ENCODE measurements around the gene PYROXD2. TPM values are rescaled to one million over a fixed set of nuclear protein-coding genes. Genes with fewer than 3 reads are reported as not detected.

Gene PYROXD2
- total RNA-seq, 4 donors from 2014 or later, result 4.2 to 18.5 (median 7.4) TPM

DNA sequence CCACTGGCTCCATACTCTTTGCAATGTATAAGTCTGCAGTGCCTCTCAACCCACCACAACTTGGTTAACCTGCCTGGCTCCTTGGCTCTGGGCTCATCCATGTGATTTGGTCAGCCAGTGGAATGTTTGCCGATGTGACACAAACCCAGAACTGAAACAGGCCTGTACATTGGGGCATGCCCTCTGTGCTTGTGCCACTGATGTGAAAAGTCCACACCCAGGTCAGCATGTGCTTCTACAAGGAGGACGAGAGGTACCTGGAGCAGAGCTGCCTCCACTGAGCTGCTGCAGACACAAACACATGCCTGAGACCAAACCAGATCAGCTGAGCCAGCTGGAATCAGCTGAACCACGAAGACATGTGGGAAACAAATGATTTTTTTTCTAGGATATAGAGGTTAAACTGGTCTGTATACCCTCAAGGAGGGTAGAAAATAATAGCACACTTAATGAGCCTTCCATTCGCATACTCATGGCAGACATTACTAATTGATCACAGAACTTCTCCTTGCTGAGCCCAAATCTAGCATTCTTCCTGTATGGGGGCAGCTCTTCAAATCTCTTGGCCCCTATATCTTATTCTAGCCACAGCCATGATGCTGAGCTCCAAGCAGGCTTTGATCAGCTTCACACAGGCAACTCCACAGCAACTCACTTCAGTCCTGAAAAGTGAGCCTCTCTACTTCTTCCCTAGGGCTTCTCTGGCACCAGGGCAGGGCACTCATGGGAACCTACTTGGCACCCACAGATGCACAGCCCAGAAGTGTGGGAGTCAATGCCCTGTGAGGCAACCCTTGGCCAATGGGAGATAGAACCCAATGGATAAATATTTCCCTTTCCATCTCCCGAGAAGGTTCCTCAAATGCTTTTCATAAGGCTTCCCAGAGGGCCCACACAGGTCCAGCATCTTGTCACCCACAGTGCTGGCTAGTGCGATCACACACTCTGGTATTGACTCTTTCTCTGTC is 18.6 kb downstream of the PYROXD2 start:
- peaks cover 0 to 83% of the 10 kb centered on the region in 2 donors for H3K36me3 ChIP-seq
- WGBS, 2 donors (ENCODE audit: low coverage in 1 of 2), result 89 to 94% methylated on average over 2 to 6 of the region's 6 CpGs
- no peak overlapping the region for H3K27ac ChIP-seq
- TF ChIP-seq, protein P1, sequence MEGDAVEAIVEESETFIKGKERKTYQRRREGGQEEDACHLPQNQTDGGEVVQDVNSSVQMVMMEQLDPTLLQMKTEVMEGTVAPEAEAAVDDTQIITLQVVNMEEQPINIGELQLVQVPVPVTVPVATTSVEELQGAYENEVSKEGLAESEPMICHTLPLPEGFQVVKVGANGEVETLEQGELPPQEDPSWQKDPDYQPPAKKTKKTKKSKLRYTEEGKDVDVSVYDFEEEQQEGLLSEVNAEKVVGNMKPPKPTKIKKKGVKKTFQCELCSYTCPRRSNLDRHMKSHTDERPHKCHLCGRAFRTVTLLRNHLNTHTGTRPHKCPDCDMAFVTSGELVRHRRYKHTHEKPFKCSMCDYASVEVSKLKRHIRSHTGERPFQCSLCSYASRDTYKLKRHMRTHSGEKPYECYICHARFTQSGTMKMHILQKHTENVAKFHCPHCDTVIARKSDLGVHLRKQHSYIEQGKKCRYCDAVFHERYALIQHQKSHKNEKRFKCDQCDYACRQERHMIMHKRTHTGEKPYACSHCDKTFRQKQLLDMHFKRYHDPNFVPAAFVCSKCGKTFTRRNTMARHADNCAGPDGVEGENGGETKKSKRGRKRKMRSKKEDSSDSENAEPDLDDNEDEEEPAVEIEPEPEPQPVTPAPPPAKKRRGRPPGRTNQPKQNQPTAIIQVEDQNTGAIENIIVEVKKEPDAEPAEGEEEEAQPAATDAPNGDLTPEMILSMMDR (IDR thresholded peaks at IDR 0.05), result no peak
- no peak for TF ChIP-seq EP300 (IDR thresholded peaks at IDR 0.05)
- no peak for TF ChIP-seq POLR2A (IDR thresholded peaks at IDR 0.05)
- no peak for TF ChIP-seq POLR2AphosphoS5 (IDR thresholded peaks at IDR 0.05)
- ATAC-seq, result no peak
- no peaks in the 10 kb centered on the region for H3K9me3 ChIP-seq
- H3K27me3 ChIP-seq, result no peaks in the 10 kb centered on the region
- H3K4me3 ChIP-seq, result no peak overlapping the region
- peaks cover 0 to 15% (median 0%) of the 10 kb centered on the region in 3 donors for H3K4me1 ChIP-seq

GRCh38 chr10:98394851-98395440 is 20.0 kb downstream of the PYROXD2 start:
- 93 to 94% methylated on average over 3 to 4 of the region's 8 CpGs for WGBS, 2 donors (ENCODE audit: low coverage in 1 of 2)

GRCh38 chr10:98391578-98391991 is 23.4 kb downstream of the PYROXD2 start:
- Histone ChIP-seq H3K27me3 (no peaks in the 10 kb centered on the region), H3K4me3 (no peak overlapping the region), H3K27ac (peak overlapping the region in 1 of 4 donors; percentile 35), H3K36me3 (peaks cover 0 to 64% of the 10 kb centered on the region in 2 donors), H3K9me3 (no peaks in the 10 kb centered on the region), H3K4me1 (peaks cover 0 to 19% (median 0%) of the 10 kb centered on the region in 3 donors)
- 59 to 60% methylated on average over 1 to 5 of the region's 8 CpGs for WGBS, 2 donors (ENCODE audit: low coverage in 1 of 2)
- TF ChIP-seq EP300 (IDR thresholded peaks at IDR 0.05) (no peak), POLR2AphosphoS5 (IDR thresholded peaks at IDR 0.05) (no peak), POLR2A (IDR thresholded peaks at IDR 0.05) (no peak)
- TF ChIP-seq, protein P1 (IDR thresholded peaks at IDR 0.05), result no peak
- ATAC-seq, result peak; percentile 67

More at GRCh38 chr10:98394851-98395440, 20.0 kb downstream of the PYROXD2 start:
- TF ChIP-seq, protein P1 (IDR thresholded peaks at IDR 0.05), result no peak
- no peak for TF ChIP-seq EP300 (IDR thresholded peaks at IDR 0.05)
- no peak for TF ChIP-seq POLR2A (IDR thresholded peaks at IDR 0.05)
- TF ChIP-seq POLR2AphosphoS5 (IDR thresholded peaks at IDR 0.05), result no peak
- Histone ChIP-seq H3K36me3 (peaks cover 0 to 85% of the 10 kb centered on the region in 2 donors), H3K4me3 (no peak overlapping the region), H3K9me3 (no peaks in the 10 kb centered on the region), H3K27ac (no peak overlapping the region), H3K4me1 (peaks cover 0 to 19% (median 0%) of the 10 kb centered on the region in 3 donors), H3K27me3 (no peaks in the 10 kb centered on the region)
- no peak for ATAC-seq

GRCh38 chr10:98391065-98391464 is 23.9 kb downstream of the PYROXD2 start:
- 72 to 81% methylated on average over 6 to 7 of the region's 7 CpGs for WGBS, 2 donors (ENCODE audit: low coverage in 1 of 2)
- Histone ChIP-seq H3K27me3 (no peaks in the 10 kb centered on the region), H3K9me3 (no peaks in the 10 kb centered on the region), H3K36me3 (peaks cover 0 to 64% of the 10 kb centered on the region in 2 donors), H3K4me1 (peaks cover 0 to 19% (median 0%) of the 10 kb centered on the region in 3 donors), H3K27ac (peak overlapping the region in 1 of 4 donors; percentile 35), H3K4me3 (no peak overlapping the region)
- no peak for ATAC-seq
- TF ChIP-seq POLR2AphosphoS5 (IDR thresholded peaks at IDR 0.05), result no peak
- TF ChIP-seq POLR2A (IDR thresholded peaks at IDR 0.05), result no peak
- TF ChIP-seq, protein P1 (IDR thresholded peaks at IDR 0.05), result no peak
- TF ChIP-seq EP300 (IDR thresholded peaks at IDR 0.05), result no peak
